GM19043 (cell line): Measurements from ENCODE around the gene PNKD.

ENCODE experiments used
- ATAC-seq: cut with Tn5 transposase; IDR thresholded peaks from one replicate; pipeline ENCODE4 v1.9.1; 2021; ENCODE audit warnings: low read depth; ENCODE audit not compliant: unreplicated experiment

The PNKD gene

GRCh38 chr2:218256612-218257350 lies 13.5 kb upstream of the PNKD start:
- ATAC-seq, result no peak

DNA sequence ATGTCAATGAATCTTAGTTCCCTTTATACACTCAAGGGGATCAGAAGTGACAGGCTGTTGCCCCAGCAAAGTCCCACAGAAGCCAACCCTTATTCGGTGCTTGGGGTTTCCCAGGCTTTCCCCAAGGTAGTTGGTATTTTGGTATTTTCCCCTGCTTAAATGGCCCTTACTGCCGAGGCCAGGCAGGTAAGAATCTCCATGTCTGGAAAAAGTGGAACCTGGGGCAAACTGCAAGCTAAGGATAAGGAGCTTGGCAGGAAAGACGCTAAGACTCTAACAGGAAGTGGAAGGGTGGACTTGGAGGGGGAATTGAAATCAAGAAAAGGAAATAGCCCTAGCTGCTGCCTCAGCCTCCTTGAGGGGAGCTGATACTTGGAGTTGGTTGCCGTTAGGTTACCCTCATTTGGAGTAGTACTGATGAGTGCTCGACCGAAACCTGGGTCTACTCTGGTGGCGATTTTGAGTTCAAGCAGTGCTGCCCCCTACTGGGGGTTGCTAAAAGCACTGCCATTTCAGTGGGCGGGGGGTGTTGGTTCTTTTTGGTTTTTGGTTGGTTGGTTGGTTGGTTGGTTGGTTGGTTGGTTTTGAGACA lies 12.8 kb upstream of the PNKD start:
- peak; percentile 85 for ATAC-seq

DNA sequence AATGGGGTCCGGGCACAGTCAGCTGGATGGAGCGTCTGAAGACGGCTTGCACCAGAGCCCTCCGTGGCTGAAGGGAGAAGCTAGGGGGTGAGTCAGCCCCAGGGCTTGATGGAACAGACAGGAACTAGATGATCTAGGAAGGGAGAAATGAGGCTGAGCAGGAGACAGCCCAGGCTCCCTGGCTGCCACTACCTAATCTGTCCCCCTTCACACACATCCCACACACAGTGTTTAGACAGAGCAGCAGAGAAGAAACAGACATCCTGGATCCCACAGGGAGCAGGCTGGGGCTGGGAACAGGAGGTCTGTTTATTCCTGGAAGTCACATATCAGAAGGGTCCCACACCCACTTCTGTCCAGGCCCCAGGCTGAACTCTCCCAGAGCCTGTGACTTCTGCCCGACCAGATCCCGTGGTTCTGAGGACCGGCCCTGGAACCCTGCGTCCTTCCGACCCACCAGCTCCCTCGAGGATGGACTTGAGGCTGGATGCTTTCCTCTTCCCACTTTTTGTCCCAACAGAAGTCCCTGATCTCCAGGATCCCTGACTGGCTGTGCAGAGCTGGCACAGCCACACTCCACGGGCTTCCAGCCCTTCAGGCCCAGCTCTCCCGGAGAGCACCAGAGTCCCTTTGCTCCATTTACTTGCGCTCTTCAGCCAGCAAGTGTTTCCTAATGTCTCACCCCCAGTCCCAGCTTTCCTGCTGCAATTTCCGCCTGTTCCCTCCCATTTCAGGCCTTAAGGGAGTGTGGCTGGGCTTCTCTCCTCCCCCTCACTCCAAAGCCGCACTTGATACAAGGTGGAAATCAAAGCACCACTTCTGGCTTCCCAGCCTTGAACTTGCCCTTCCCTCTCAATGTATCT lies 11.0 kb upstream of the PNKD start:
- ATAC-seq, result no peak

DNA sequence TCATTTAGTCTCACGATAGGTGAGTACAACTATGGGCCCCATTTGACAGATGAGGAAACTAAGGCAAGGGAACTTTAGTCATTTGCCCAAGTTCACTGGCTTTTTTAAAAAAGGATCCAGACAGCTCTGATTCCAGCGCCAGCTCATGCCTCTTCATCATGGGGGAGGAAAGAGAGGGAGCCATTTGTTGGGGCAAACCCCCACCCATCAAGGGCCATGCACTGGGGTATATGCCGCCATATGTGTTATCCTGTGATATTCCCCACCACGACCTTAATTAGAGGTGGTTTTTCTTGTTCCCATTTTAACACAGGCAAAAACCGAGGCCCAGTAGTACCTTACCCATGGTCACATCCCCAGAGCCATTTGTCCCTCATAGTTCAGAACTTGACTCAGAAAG lies 10.2 kb upstream of the PNKD start:
- no peak for ATAC-seq

GRCh38 chr2:218260742-218261422 lies 9.4 kb upstream of the PNKD start, which contains the start of gene GPBAR1:
Gene GPBAR1 (plus strand): TSS chr2:218261015. CDS start chr2:218262725, 1,710 bp downstream.
- ATAC-seq, result no peak

DNA sequence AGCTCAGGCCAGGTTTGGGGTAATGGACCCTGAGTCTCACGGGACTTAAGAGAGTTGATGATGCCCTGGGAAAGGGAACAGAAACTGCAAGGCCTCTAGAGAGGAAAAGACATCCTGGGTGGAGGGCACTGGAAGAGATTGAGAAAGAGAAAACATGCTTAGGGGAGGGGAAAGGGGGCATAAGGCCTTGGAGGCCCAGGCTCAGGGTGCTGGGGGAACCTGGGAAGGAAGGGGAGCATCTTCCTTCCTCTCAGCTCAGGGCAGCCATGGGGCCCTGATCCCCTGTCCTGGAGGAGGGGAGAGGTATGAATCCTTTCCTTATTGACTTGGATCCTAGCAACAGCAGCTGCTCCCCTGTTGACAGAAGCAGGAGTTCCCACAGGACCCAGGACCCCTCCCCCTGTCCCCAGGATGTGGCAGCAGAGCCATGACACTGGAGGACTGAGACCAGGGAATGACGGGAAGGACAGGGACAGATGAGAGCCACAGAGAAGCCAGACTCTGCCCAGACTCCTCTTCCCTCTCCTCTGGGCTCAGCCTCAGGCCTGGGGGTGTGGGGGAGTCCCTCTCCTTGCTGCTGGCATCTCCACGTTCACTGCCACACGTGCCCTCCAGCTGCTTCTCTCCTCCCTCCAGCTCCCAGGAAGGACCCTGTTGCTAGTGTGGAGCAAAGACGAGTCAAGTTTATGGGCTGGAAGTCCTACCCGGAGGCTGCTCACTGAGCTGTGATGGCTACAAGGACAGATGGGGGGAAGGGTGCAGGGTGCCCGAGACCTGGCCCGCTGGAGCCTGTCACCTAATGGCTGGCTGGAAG lies 8.7 kb upstream of the PNKD start:
- ATAC-seq, result no peak

DNA sequence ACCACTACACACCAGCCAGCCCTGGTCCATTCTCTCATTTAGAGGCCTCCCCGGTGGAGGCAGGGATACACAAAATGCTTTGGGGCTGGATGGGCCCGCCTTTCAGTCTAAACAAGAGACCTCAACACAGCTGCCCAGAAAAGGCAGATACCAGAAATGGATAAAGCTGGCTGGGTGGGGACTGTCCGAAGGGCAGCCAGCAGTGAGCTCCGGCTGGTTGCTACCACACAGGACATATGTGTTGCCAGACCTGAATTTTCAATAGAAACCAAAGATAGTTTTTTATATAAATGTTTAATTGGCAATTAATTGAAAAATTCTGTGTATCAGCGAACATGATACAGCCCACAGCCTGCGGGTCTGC lies 8.1 kb upstream of the PNKD start:
- no peak for ATAC-seq

DNA sequence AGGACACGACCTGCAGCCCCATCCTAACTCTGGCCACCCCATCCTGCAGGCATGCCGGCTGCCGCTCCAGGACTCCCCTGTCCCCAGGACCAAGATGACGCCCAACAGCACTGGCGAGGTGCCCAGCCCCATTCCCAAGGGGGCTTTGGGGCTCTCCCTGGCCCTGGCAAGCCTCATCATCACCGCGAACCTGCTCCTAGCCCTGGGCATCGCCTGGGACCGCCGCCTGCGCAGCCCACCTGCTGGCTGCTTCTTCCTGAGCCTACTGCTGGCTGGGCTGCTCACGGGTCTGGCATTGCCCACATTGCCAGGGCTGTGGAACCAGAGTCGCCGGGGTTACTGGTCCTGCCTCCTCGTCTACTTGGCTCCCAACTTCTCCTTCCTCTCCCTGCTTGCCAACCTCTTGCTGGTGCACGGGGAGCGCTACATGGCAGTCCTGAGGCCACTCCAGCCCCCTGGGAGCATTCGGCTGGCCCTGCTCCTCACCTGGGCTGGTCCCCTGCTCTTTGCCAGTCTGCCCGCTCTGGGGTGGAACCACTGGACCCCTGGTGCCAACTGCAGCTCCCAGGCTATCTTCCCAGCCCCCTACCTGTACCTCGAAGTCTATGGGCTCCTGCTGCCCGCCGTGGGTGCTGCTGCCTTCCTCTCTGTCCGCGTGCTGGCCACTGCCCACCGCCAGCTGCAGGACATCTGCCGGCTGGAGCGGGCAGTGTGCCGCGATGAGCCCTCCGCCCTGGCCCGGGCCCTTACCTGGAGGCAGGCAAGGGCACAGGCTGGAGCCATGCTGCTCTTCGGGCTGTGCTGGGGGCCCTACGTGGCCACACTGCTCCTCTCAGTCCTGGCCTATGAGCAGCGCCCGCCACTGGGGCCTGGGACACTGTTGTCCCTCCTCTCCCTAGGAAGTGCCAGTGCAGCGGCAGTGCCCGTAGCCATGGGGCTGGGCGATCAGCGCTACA lies 7.4 kb upstream of the PNKD start:
- ATAC-seq, result no peak

- no peak for ATAC-seq
These were observed 6.3 kb upstream of the PNKD start for GRCh38 chr2:218263817-218264641.

GRCh38 chr2:218264773-218265561 lies 5.4 kb upstream of the PNKD start:
- no peak for ATAC-seq

DNA sequence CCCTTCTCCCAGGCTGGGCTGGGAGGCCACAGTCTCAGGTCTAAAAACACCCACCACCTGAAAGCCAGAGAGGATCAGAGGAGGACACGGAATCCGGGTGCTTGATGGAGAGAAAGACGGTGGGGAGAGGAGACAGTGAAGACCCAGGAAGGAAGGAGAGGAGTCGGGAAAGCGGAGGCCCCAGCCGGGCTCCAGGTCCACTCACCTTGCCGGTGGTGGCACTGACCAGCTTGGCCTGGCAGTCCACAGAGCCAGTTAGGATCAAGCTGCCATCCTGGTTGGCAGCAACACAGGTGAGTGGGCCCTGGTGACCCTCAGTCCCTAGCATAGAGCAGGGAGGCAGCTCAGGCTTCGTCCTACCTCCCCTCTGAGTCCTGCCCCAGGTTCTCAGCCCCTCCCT lies 4.7 kb upstream of the PNKD start:
- no peak for ATAC-seq

- no peak for ATAC-seq
These were observed 3.9 kb upstream of the PNKD start for GRCh38 chr2:218266316-218266979.

DNA sequence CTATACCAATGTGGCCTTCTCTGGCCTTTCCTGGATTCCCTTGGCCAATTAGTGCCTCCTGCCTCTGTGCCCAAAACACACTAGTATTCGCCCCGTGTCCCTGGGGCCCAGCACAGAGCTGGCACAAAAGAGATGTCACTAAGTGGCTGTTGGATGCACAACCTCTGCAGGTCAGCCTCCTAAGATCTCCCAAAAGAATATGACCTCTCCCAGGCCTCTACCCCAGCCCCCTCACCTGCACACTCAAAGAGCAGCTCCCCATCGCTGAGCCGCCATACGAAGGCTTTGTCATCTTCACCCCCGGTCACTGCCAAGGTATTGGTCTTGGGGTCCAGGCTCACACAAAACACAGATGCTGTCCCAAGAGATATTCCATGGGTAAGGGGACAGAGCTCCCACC lies 3.1 kb upstream of the PNKD start:
- no peak for ATAC-seq

- ATAC-seq, result no peak
These were observed 585 bp downstream of the PNKD start for GRCh38 chr2:218270721-218271486.

DNA sequence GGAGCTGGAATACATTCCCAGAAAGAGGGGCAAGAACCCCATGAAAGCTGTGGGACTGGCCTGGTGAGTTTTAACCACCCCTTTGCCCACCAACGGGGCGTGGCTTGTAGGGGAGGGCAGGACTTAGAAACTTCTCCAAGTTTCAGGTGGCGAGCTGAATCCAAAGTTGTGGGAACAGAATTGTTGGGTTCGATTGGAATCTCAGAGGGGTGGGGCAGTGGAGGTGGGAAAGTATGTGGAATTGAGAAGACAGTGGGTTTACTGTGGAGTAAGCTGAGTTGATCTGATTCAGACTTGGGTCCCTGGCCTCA lies 1.1 kb downstream of the PNKD start:
- no peak for ATAC-seq

DNA sequence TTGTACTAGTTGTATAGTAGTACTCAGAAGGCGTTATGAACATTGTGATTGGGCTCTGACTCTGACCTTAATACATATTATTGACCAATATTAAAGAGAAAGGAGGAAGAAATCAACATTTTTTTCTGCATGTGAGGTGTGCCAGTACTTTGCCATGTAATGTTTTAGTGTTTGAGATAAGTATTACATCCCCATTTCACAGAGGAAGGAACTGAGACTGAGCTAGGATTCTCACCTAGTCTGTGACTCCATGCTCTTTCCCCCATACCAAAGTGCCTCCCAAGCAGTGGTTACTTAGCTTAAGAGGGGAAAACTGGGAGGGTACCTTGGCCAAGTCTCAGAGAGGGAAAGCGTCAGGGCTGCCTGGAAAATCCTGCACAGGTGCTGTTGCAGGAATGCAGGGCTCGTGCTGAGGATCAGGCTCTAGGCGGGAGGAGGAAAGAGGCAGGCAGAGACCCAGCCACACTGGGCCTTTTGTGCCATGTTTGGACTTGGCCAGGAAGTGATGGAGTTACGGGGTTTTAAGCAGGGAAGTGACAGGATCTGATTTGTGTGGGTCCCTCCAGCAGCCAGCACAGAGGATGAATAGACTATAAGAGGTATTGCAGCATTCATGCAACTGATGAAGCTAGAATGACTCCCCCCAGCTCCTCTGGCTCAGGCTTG lies 1.7 kb downstream of the PNKD start:
- ATAC-seq, result no peak
